ENCODE data around the gene INO80E. TPM values are rescaled to one million over a fixed set of nuclear protein-coding genes. Genes with fewer than 3 reads are reported as not detected.
A peak's percentile ranks its signal among the peaks of the same experiment; 100 is the strongest.

The INO80E gene
- total RNA-seq, 1 experiment from 2014 or later, result 89.8 TPM

DNA sequence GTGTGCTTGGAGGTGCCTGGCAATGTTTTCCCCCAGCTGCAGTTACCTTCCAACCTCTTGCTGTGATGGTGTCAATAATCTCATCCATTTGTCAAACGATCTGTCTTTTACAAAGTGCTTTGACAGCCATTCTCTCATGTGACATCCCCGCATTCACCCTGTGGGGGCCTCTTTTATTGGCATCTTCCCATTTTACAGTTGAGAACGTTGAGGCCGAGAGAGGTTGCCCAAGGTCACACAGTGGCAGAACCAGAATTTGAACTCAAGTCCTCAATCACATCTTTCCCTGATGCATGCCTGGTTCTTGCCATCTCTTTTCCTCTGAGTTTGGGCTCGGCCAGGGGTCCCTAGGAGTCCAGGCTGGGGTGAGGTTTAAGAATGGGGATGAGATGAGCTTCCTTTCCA lies 20.9 kb upstream of the INO80E start:
- Histone ChIP-seq H4K20me1 (ENCODE audit: insufficient read depth) (no peaks in the 10 kb centered on the region), H2AFZ (ENCODE audit: low read depth, low read length, poor library complexity, severe bottlenecking) (no peak overlapping the region), H3K27me3 (ENCODE audit: insufficient read depth, low read length) (no peaks in the 10 kb centered on the region), H3K4me1 (ENCODE audit: control insufficient read depth in 1 of 2, insufficient read depth in 2 of 2, low read length in 2 of 2) (peaks cover 8 to 26% of the 10 kb centered on the region in 2 experiments), H3K27ac (ENCODE audit: low read depth, low read length) (no peak overlapping the region; the same call in 1 of the 2 replicates), H3K9ac (ENCODE audit: low read length) (peak overlapping the region; percentile 97), H3K9me3 (ENCODE audit: control insufficient read depth in 1 of 2, insufficient read depth in 1 of 2, low read depth in 1 of 2, low read length in 2 of 2) (no peaks in the 10 kb centered on the region; a peak in 1 of 4 replicates), H3K9me2 (ENCODE audit: insufficient read depth) (no peaks in the 10 kb centered on the region), H3K4me3 (replicated peaks in 1 of 2; ENCODE audit: low read depth in 1 of 2, low read length in 2 of 2) (peak overlapping the region; percentile 96 to 98), H3K79me2 (ENCODE audit: insufficient read depth, low read length) (peaks cover 57% of the 10 kb centered on the region), H3K4me2 (ENCODE audit: low read length) (peak overlapping the region; percentile 95), H3K36me3 (ENCODE audit: control insufficient read depth in 1 of 2, insufficient read depth in 2 of 2, low read length in 2 of 2) (peaks cover 25 to 27% of the 10 kb centered on the region in 2 experiments)
- ATAC-seq, result no peak
- RAD21 ChIA-PET (ENCODE audit: low non-redundant PET in 1 of 2, low total read pairs in 2 of 2, uncharacterized antibody in 2 of 2, unreplicated experiment in 2 of 2), result no interaction called here
- intact Hi-C loops (cut with micrococcal nuclease), result no loop called here
- CTCF ChIA-PET, result interaction anchor here (0.9 to 1.7 kb wide), 2 partner anchors 31 to 275 kb away, joined by 3 to 4 read pairs; no protein-coding TSS in a partner anchor
- no TSS peak for BruUV-seq (replicated peaks)
- no peak for DNase-seq (ENCODE audit: low read depth, low spot score)
- TF ChIP-seq SP1 (IDR thresholded peaks at IDR 0.05; ENCODE audit: low read depth) (no peak), POLR2A (IDR thresholded peaks at IDR 0.05; ENCODE audit: borderline replicate concordance, extremely low read depth, insufficient read depth, insufficient read length) (no peak), RAD21 (IDR thresholded peaks at IDR 0.05; ENCODE audit: low read depth) (no peak), JUND (IDR thresholded peaks at IDR 0.05) (no peak), YY1 (IDR thresholded peaks at IDR 0.05; ENCODE audit: extremely low read depth, insufficient replicate concordance, low read depth, low read length) (no peak)
- TF ChIP-seq, protein P1, sequence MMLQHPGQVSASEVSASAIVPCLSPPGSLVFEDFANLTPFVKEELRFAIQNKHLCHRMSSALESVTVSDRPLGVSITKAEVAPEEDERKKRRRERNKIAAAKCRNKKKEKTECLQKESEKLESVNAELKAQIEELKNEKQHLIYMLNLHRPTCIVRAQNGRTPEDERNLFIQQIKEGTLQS (IDR thresholded peaks at IDR 0.05), result no peak
- POLR2A ChIA-PET, result interaction anchor here (1.0 kb wide), 1 partner anchor 30 kb away, joined by 5 read pairs; no protein-coding TSS in a partner anchor

GRCh38 chr16:29975811-29976511 lies 20.1 kb upstream of the INO80E start:
- intact Hi-C loops (cut with micrococcal nuclease), result no loop called here
- ATAC-seq (no peak), DNase-seq (ENCODE audit: low read depth, low spot score) (no peak)
- H3K9me2 ChIP-seq (ENCODE audit: insufficient read depth), result no peaks in the 10 kb centered on the region
- H3K27ac ChIP-seq (ENCODE audit: low read depth, low read length), result no peak overlapping the region; the same call in 1 of the 2 replicates
- no peak overlapping the region for H3K9ac ChIP-seq (ENCODE audit: low read length)
- no peaks in the 10 kb centered on the region; a peak in 1 of 4 replicates for H3K9me3 ChIP-seq (ENCODE audit: control insufficient read depth in 1 of 2, insufficient read depth in 1 of 2, low read depth in 1 of 2, low read length in 2 of 2)
- ChIA-PET CTCF (interaction anchor here (0.9 to 1.7 kb wide), 2 partner anchors 32 to 275 kb away, joined by 3 to 4 read pairs; no protein-coding TSS in a partner anchor), RAD21 (ENCODE audit: low non-redundant PET in 1 of 2, low total read pairs in 2 of 2, uncharacterized antibody in 2 of 2, unreplicated experiment in 2 of 2) (no interaction called here), POLR2A (interaction anchor here (1.0 kb wide), 1 partner anchor 31 kb away, joined by 5 read pairs; no protein-coding TSS in a partner anchor)
- H3K79me2 ChIP-seq (ENCODE audit: insufficient read depth, low read length), result peaks cover 61% of the 10 kb centered on the region
- BruUV-seq (replicated peaks), result no TSS peak
- no peak overlapping the region for H2AFZ ChIP-seq (ENCODE audit: low read depth, low read length, poor library complexity, severe bottlenecking)
- peaks cover 31 to 34% of the 10 kb centered on the region in 2 experiments for H3K36me3 ChIP-seq (ENCODE audit: control insufficient read depth in 1 of 2, insufficient read depth in 2 of 2, low read length in 2 of 2)
- H3K4me2 ChIP-seq (ENCODE audit: low read length), result peak overlapping the region; percentile 95
- no peaks in the 10 kb centered on the region for H3K27me3 ChIP-seq (ENCODE audit: insufficient read depth, low read length)
- no peaks in the 10 kb centered on the region for H4K20me1 ChIP-seq (ENCODE audit: insufficient read depth)
- H3K4me3 ChIP-seq (replicated peaks in 1 of 2; ENCODE audit: low read depth in 1 of 2, low read length in 2 of 2), result peak overlapping the region; percentile 96 to 98; a peak in 2 of 4 replicates
- peaks cover 8 to 26% of the 10 kb centered on the region in 2 experiments for H3K4me1 ChIP-seq (ENCODE audit: control insufficient read depth in 1 of 2, insufficient read depth in 2 of 2, low read length in 2 of 2)
- no peak for TF ChIP-seq SRF (IDR thresholded peaks at IDR 0.05; ENCODE audit: low read depth)
- TF ChIP-seq, protein P1 (IDR thresholded peaks at IDR 0.05), result no peak
- no peak for TF ChIP-seq CBX3 (IDR thresholded peaks at IDR 0.05; ENCODE audit: low read depth)
- TF ChIP-seq POLR2AphosphoS5 (IDR thresholded peaks at IDR 0.05; ENCODE audit: low read depth, low read length), result no peak
- TF ChIP-seq ZNF274 (IDR thresholded peaks at IDR 0.05; ENCODE audit: low read depth, low read length), result no peak
- no peak for TF ChIP-seq JUND (IDR thresholded peaks at IDR 0.05)
- TF ChIP-seq YY1 (IDR thresholded peaks at IDR 0.05; ENCODE audit: extremely low read depth, insufficient replicate concordance, low read depth, low read length), result no peak
- no peak for TF ChIP-seq SP1 (IDR thresholded peaks at IDR 0.05; ENCODE audit: low read depth)
- TF ChIP-seq, protein P2, sequence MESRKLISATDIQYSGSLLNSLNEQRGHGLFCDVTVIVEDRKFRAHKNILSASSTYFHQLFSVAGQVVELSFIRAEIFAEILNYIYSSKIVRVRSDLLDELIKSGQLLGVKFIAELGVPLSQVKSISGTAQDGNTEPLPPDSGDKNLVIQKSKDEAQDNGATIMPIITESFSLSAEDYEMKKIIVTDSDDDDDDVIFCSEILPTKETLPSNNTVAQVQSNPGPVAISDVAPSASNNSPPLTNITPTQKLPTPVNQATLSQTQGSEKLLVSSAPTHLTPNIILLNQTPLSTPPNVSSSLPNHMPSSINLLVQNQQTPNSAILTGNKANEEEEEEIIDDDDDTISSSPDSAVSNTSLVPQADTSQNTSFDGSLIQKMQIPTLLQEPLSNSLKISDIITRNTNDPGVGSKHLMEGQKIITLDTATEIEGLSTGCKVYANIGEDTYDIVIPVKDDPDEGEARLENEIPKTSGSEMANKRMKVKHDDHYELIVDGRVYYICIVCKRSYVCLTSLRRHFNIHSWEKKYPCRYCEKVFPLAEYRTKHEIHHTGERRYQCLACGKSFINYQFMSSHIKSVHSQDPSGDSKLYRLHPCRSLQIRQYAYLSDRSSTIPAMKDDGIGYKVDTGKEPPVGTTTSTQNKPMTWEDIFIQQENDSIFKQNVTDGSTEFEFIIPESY (IDR thresholded peaks at IDR 0.05; ENCODE audit: extremely low read depth, insufficient replicate concordance, low read length), result no peak
- no peak for TF ChIP-seq EZH2 (IDR thresholded peaks at IDR 0.05)
- no peak for TF ChIP-seq CEBPB (IDR thresholded peaks at IDR 0.05; ENCODE audit: low read depth)
- TF ChIP-seq MAX (IDR thresholded peaks at IDR 0.05), result no peak
- no peak for TF ChIP-seq RAD21 (IDR thresholded peaks at IDR 0.05; ENCODE audit: low read depth)
- TF ChIP-seq EZH2phosphoT487 (IDR thresholded peaks at IDR 0.05; ENCODE audit: borderline replicate concordance), result no peak

All from HCT116 (cell line).